GM23248 (cell line): Measurements from ENCODE around the gene MED10.

Source experiments
- EZH2 ChIP-seq: fragments of 200-600 bp; sonication (generic); IDR thresholded peaks from 2 replicates; pipeline ENCODE4 v1.6.1; 2018; ENCODE audit warnings: antibody characterized with exemption, mild to moderate bottlenecking; ENCODE audit not compliant: insufficient read depth, poor library complexity, severe bottlenecking
- EZH2phosphoT487 ChIP-seq: fragments of 200-600 bp; sonication (generic); IDR thresholded peaks from 2 replicates; pipeline ENCODE4 v1.6.1; 2018; ENCODE audit warnings: antibody characterized with exemption, moderate library complexity, mild to moderate bottlenecking, low read depth; ENCODE audit not compliant: insufficient read depth

DNA sequence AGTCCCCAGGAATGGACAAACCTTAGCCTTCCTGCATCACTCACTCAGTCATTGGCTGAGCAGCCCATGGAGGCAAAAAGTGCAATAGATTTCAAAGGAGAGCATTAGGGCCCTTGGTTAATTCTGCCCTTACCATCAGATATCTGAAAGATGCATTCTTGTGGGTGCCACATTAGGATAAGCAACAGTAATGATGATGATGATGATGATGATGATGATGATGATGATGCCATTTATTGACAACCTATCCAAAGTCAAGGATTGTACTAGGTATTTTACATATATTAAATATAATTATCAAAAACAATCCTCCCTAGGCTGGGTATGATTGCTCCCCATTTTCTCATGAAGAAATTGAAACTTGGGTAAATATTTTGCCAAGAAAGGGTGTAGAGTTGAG lies 9.6 kb upstream of the MED10 start:
- TF ChIP-seq EZH2 (no peak), EZH2phosphoT487 (no peak)
